Osteoblast (primary cell): ENCODE data around the gene TACR2. TPM values are rescaled to one million over a fixed set of nuclear protein-coding genes. Genes with fewer than 3 reads are reported as not detected.

Experiments used
- DNase-seq: peaks from one replicate; pipeline ENCODE4 v3.0.0; 2011; ENCODE audit warnings: low spot score, mixed read lengths; ENCODE audit not compliant: insufficient read length; ENCODE audit errors: missing footprints
- H2AFZ ChIP-seq: 2 replicates; pipeline ENCODE4 v1.6.0; 2011; ENCODE audit warnings: mild to moderate bottlenecking, low read length
- H3K27ac ChIP-seq: 2 replicates; pipeline ENCODE4 v1.5.1; 2011; ENCODE audit warnings: mild to moderate bottlenecking, low read depth, low read length, moderate library complexity
- H3K27me3 ChIP-seq: 2 replicates; pipeline ENCODE4 v1.6.0; 2012; ENCODE audit warnings: mild to moderate bottlenecking, control low read depth, inconsistent platforms, low read length, moderate library complexity; ENCODE audit not compliant: insufficient read depth
- H3K36me3 ChIP-seq: 2 replicates; pipeline ENCODE4 v1.5.1; 2011; ENCODE audit warnings: mild to moderate bottlenecking, low read length, control low read depth, moderate library complexity; ENCODE audit not compliant: insufficient read depth
- H3K4me1 ChIP-seq: 2 replicates; pipeline ENCODE4 v1.5.1; 2011; ENCODE audit warnings: mild to moderate bottlenecking, low read length, control low read depth, moderate library complexity; ENCODE audit not compliant: insufficient read depth
- H3K4me2 ChIP-seq: 2 replicates; pipeline ENCODE4 v1.6.0; 2011; ENCODE audit warnings: mild to moderate bottlenecking, low read length; ENCODE audit not compliant: insufficient read depth
- H3K4me3 ChIP-seq: fragments of 200-600 bp; sonication (generic); 3 replicates; pipeline ENCODE4 v1.5.1; 2012; ENCODE audit warnings: mild to moderate bottlenecking, low read length, inconsistent platforms; ENCODE audit not compliant: insufficient read depth
- H3K79me2 ChIP-seq: 2 replicates; pipeline ENCODE4 v1.6.0; 2012; ENCODE audit warnings: mild to moderate bottlenecking, low read length, control low read depth, inconsistent platforms; ENCODE audit not compliant: insufficient read depth
- H3K9me3 ChIP-seq: 2 replicates; pipeline ENCODE4 v1.5.1; 2011; ENCODE audit warnings: low read depth, low read length, control low read depth
- H4K20me1 ChIP-seq: 2 replicates; pipeline ENCODE4 v1.6.0; 2012; ENCODE audit warnings: mild to moderate bottlenecking, low read length, control low read depth; ENCODE audit not compliant: insufficient read depth
- CTCF ChIP-seq: IDR thresholded peaks from 2 replicates; pipeline ENCODE4 v1.5.1; 2011; ENCODE audit warnings: mild to moderate bottlenecking, low read depth, low read length, moderate library complexity; ENCODE audit errors: extremely low read depth
- total RNA-seq: library from RNA; depleted of rRNA; stranded (reverse); fragments of >200 nt; gene quantifications from 2 replicates; pipeline ENCODE4 v1.2.3, GENCODE V29; 2012

Gene TACR2
- total RNA-seq, 1 donor: 0.36 TPM

- H3K9me3 ChIP-seq: no peaks in the 10 kb centered on the region
- no peak for DNase-seq
- no peak overlapping the region for H2AFZ ChIP-seq
- no peak overlapping the region for H3K27ac ChIP-seq
- peaks cover 31% of the 10 kb centered on the region for H3K36me3 ChIP-seq
- no peaks in the 10 kb centered on the region for H3K27me3 ChIP-seq
- no peak overlapping the region for H3K4me3 ChIP-seq
- H4K20me1 ChIP-seq: no peaks in the 10 kb centered on the region
- peaks cover 43% of the 10 kb centered on the region for H3K4me1 ChIP-seq
- H3K79me2 ChIP-seq: peaks cover under 1% of the 10 kb centered on the region
- H3K4me2 ChIP-seq: no peak overlapping the region
- no peak for TF ChIP-seq CTCF
These were observed 11.9 kb downstream of the TACR2 start for GRCh38 chr10:69404786-69405185.

- peaks cover 36% of the 10 kb centered on the region for H3K36me3 ChIP-seq
- H4K20me1 ChIP-seq: peaks cover under 1% of the 10 kb centered on the region
- no peaks in the 10 kb centered on the region for H3K27me3 ChIP-seq
- H3K4me1 ChIP-seq: peaks cover 39% of the 10 kb centered on the region
- TF ChIP-seq CTCF: no peak
- DNase-seq: peak; percentile 98
- no peak overlapping the region for H3K4me3 ChIP-seq
- peak overlapping the region; percentile 60 for H3K27ac ChIP-seq
- peak overlapping the region; percentile 31 for H3K4me2 ChIP-seq
- peaks cover 9% of the 10 kb centered on the region for H3K79me2 ChIP-seq
- H2AFZ ChIP-seq: no peak overlapping the region
- no peaks in the 10 kb centered on the region for H3K9me3 ChIP-seq
These were observed 13.2 kb downstream of the TACR2 start for GRCh38 chr10:69403519-69403918.

GRCh38 chr10:69403066-69403465, 13.7 kb downstream of the TACR2 start:
- Histone ChIP-seq H3K27ac (peak overlapping the region; percentile 60), H3K4me2 (no peak overlapping the region), H3K4me3 (no peak overlapping the region), H3K9me3 (no peaks in the 10 kb centered on the region), H3K36me3 (peaks cover 38% of the 10 kb centered on the region), H2AFZ (no peak overlapping the region), H3K27me3 (no peaks in the 10 kb centered on the region), H3K79me2 (peaks cover 10% of the 10 kb centered on the region), H3K4me1 (peaks cover 36% of the 10 kb centered on the region), H4K20me1 (peaks cover 4% of the 10 kb centered on the region)
- no peak for DNase-seq
- TF ChIP-seq CTCF: no peak

GRCh38 chr10:69402386-69402785, 14.3 kb downstream of the TACR2 start:
- Histone ChIP-seq H2AFZ (no peak overlapping the region), H3K36me3 (peaks cover 38% of the 10 kb centered on the region), H4K20me1 (peaks cover 4% of the 10 kb centered on the region), H3K4me1 (peaks cover 33% of the 10 kb centered on the region), H3K4me3 (no peak overlapping the region), H3K9me3 (no peaks in the 10 kb centered on the region), H3K79me2 (peaks cover 10% of the 10 kb centered on the region), H3K27ac (no peak overlapping the region), H3K4me2 (no peak overlapping the region), H3K27me3 (no peaks in the 10 kb centered on the region)
- no peak for DNase-seq
- no peak for TF ChIP-seq CTCF
